GM23338 (cell line): Measurements from ENCODE around the gene IGFLR1. TPM values are rescaled to one million over a fixed set of nuclear protein-coding genes. Genes with fewer than 3 reads are reported as not detected.
A peak's percentile ranks its signal among the peaks of the same experiment; 100 is the strongest.

ENCODE experiments used
- ATAC-seq: fragments of 200-7000 bp; cut with Tn5 transposase; 3 replicates; pipeline ENCODE4 v1.9.1; 2020
- DNase-seq: peaks from one replicate; pipeline ENCODE4 v3.0.0-alpha.2; 2015; ENCODE audit warnings: low spot score
- H2AFZ ChIP-seq: fragments of 200-600 bp; sonication (generic); 2 replicates; pipeline ENCODE4 v1.8.0; 2016; ENCODE audit warnings: antibody characterized with exemption, mild to moderate bottlenecking, moderate library complexity
- H3F3A ChIP-seq: fragments of 200-600 bp; sonication (generic); replicated peaks from 2 replicates; pipeline ENCODE4 v1.8.0; 2017; ENCODE audit warnings: antibody characterized with exemption, mixed run types, low read depth
- H3K27ac ChIP-seq: fragments of 200-600 bp; sonication (generic); 2 replicates; pipeline ENCODE4 v1.6.1; 2016; ENCODE audit warnings: low read depth
- H3K27me3 ChIP-seq: fragments of 200-600 bp; sonication (generic); 2 replicates; pipeline ENCODE4 v1.8.0; 2016; ENCODE audit warnings: mild to moderate bottlenecking, mixed run types, moderate library complexity; ENCODE audit not compliant: insufficient read depth
- H3K36me3 ChIP-seq: fragments of 200-600 bp; sonication (generic); 2 replicates; pipeline ENCODE4 v1.8.0; 2016; ENCODE audit warnings: mild to moderate bottlenecking; ENCODE audit not compliant: insufficient read depth
- H3K4me1 ChIP-seq: fragments of 200-600 bp; sonication (generic); 2 replicates; pipeline ENCODE4 v1.8.0; 2016; ENCODE audit warnings: mild to moderate bottlenecking, moderate library complexity; ENCODE audit not compliant: insufficient read depth
- H3K4me2 ChIP-seq: fragments of 200-600 bp; sonication (generic); 2 replicates; pipeline ENCODE4 v1.7.1; 2017; ENCODE audit warnings: mixed run types
- H3K4me3 ChIP-seq: fragments of 200-600 bp; sonication (generic); 2 replicates; pipeline ENCODE4 v1.6.1; 2016; ENCODE audit warnings: mixed run types
- H3K79me2 ChIP-seq: fragments of 200-600 bp; sonication (generic); replicated peaks from 2 replicates; pipeline ENCODE4 v1.8.0; 2017; ENCODE audit warnings: mild to moderate bottlenecking; ENCODE audit not compliant: insufficient read depth
- H3K9me2 ChIP-seq: fragments of 200-600 bp; sonication (generic); 2 replicates; pipeline ENCODE4 v1.8.0; 2017; ENCODE audit not compliant: insufficient read depth
- H4K20me1 ChIP-seq: fragments of 200-600 bp; sonication (generic); replicated peaks from 2 replicates; pipeline ENCODE4 v1.8.0; 2017; ENCODE audit warnings: mild to moderate bottlenecking; ENCODE audit not compliant: insufficient read depth
- H3K27ac Mint-ChIP-seq: 2 replicates; pipeline ENCODE4 v1.8.0; 2020; ENCODE audit warnings: inconsistent platforms, mild to moderate bottlenecking, moderate library complexity, mixed read lengths
- H3K27me3 Mint-ChIP-seq: 3 replicates; pipeline ENCODE4 v1.8.0; 2022; ENCODE audit warnings: low read depth, mild to moderate bottlenecking, moderate library complexity, mixed read lengths, inconsistent platforms; ENCODE audit not compliant: insufficient read depth, poor library complexity
- H3K36me3 Mint-ChIP-seq: 3 replicates; pipeline ENCODE4 v1.8.0; 2021; ENCODE audit warnings: low read depth, mild to moderate bottlenecking, inconsistent platforms, moderate library complexity, mixed read lengths
- H3K4me1 Mint-ChIP-seq: 3 replicates; pipeline ENCODE4 v1.8.0; 2020; ENCODE audit warnings: mild to moderate bottlenecking, inconsistent platforms, mixed read lengths
- H3K4me3 Mint-ChIP-seq: 3 replicates; pipeline ENCODE4 v1.8.0; 2021; ENCODE audit warnings: moderate library complexity, mild to moderate bottlenecking, inconsistent platforms, mixed read lengths
- H3K9me3 Mint-ChIP-seq: 3 replicates; pipeline ENCODE4 v1.8.0; 2020; ENCODE audit warnings: moderate library complexity, mild to moderate bottlenecking, inconsistent platforms, mixed read lengths
- CREB1 ChIP-seq: fragments of 250-450 bp; sonication (Bioruptor Pico); IDR thresholded peaks from 2 replicates; pipeline ENCODE4 v1.5.0; 2020; ENCODE audit warnings: low read depth, mild to moderate bottlenecking, moderate library complexity
- CTCF ChIP-seq, 2 experiments: fragments of 200-600 bp in 1 of 2; sonication (generic) in 1 of 2; conservative IDR thresholded peaks; 2 replicates each; pipeline versions ENCODE4 v1.5.1 to v1.6.1; 2016 to 2017; ENCODE audit warnings: antibody characterized with exemption in 2 of 2, low read depth in 2 of 2, mild to moderate bottlenecking in 2 of 2, moderate library complexity in 1 of 2
- ETS1 ChIP-seq: IDR thresholded peaks from 2 replicates; pipeline ENCODE4 v1.6.1; 2016; ENCODE audit warnings: antibody characterized with exemption
- EZH2phosphoT487 ChIP-seq: fragments of 200-600 bp; sonication (generic); IDR thresholded peaks from one replicate; pipeline ENCODE4 v1.8.1; 2018; ENCODE audit warnings: antibody characterized with exemption; ENCODE audit not compliant: unreplicated experiment
- JUNB ChIP-seq: IDR thresholded peaks from one replicate; pipeline ENCODE4 v1.6.1; 2016; ENCODE audit warnings: antibody characterized with exemption; ENCODE audit not compliant: unreplicated experiment
- POLR2AphosphoS5 ChIP-seq: IDR thresholded peaks from 2 replicates; pipeline ENCODE4 v1.6.1; 2016; ENCODE audit warnings: antibody characterized with exemption, low read depth
- REST ChIP-seq: IDR thresholded peaks from one replicate; pipeline ENCODE4 v1.6.1; 2018; ENCODE audit warnings: antibody characterized with exemption; ENCODE audit not compliant: unreplicated experiment
- STAT1 ChIP-seq: IDR thresholded peaks from one replicate; pipeline ENCODE4 v1.6.1; 2016; ENCODE audit warnings: antibody characterized with exemption; ENCODE audit not compliant: unreplicated experiment
- ZNF114 ChIP-seq: fragments of 250-450 bp; sonication (Bioruptor Pico); IDR thresholded peaks from 2 replicates; pipeline ENCODE4 v1.5.0; 2020; ENCODE audit warnings: mild to moderate bottlenecking, moderate library complexity
- polyA plus RNA-seq: library from polyadenylated mRNA; unstranded; fragments of >200 nt; fragmentation: Nextera tagmentation; extraction: Ambion mirVana; gene quantifications from 2 replicates; pipeline ENCODE4 v1.2.1, GENCODE V29; 2016
- total RNA-seq: library from RNA; depleted of rRNA; stranded (reverse); fragments of >200 nt; shearing (Covaris generic); gene quantifications from 2 replicates; pipeline ENCODE4 v1.2.3, GENCODE V29; 2014

The IGFLR1 gene
- total and polyA plus RNA-seq, 2 experiments from 2014 or later = 14.4 to 17.8 TPM

DNA sequence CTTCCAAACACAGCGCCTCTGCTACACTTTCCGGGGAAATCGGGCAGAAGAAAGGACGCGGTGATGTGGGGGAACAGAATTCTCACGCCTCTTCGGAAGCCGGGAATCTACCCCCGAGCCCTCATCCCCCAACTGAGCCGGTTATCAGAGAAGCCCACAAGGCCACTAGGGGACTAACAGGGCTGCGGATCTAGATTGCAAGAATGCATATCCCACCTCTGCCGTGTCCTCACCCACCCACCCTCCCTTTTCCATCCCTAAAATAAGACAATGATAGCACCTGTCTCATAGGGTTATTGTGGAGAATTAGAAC lies 1.1 kb downstream of the IGFLR1 start:
- peak overlapping the region; percentile 83 for H3K4me3 Mint-ChIP-seq
- no peaks in the 10 kb centered on the region for H3K27me3 ChIP-seq
- DNase-seq (no peak), ATAC-seq (peak; percentile 2)
- H3K4me3 ChIP-seq = peak overlapping the region; percentile 96
- H3F3A ChIP-seq = peaks cover 10% of the 10 kb centered on the region
- peaks cover 5% of the 10 kb centered on the region for H3K79me2 ChIP-seq
- H3K9me2 ChIP-seq = no peaks in the 10 kb centered on the region
- H3K36me3 ChIP-seq = peaks cover 4% of the 10 kb centered on the region; the same call in 1 of the 2 replicates
- H2AFZ ChIP-seq = no peak overlapping the region
- H4K20me1 ChIP-seq = no peaks in the 10 kb centered on the region
- TF ChIP-seq EZH2phosphoT487 (no peak), CREB1 (CRISPR knock-in tag) (no peak), JUNB (no peak), ETS1 (no peak), CTCF (conservative IDR thresholded peaks at IDR 0.05; ENCODE audit: low read depth in 2 of 2) (peak in 1 of 2 experiments; percentile 52; a peak in 3 of 4 replicates), REST (no peak), ZNF114 (CRISPR knock-in tag) (no peak), STAT1 (no peak), POLR2AphosphoS5 (no peak)
- H3K4me1 Mint-ChIP-seq = peaks cover 15% of the 10 kb centered on the region
- H3K27ac Mint-ChIP-seq = peak overlapping the region; percentile 98
- H3K27ac ChIP-seq = peak overlapping the region; percentile 96
- H3K4me1 ChIP-seq = peaks cover 7% of the 10 kb centered on the region; the same call in 1 of the 2 replicates
- H3K9me3 Mint-ChIP-seq = no peaks in the 10 kb centered on the region; the same call in 2 of the 3 replicates
- peak overlapping the region; percentile 91 for H3K4me2 ChIP-seq
- H3K27me3 Mint-ChIP-seq = peaks cover 5% of the 10 kb centered on the region
- H3K36me3 Mint-ChIP-seq = peaks cover 32% of the 10 kb centered on the region
